Measurements from ENCODE around the gene PI4KB.

GRCh38 chr1:151254217-151255213 lies 72.7 kb downstream of the PI4KB start, which contains the start of gene PSMD4:
- TF ChIP-seq, protein P1, sequence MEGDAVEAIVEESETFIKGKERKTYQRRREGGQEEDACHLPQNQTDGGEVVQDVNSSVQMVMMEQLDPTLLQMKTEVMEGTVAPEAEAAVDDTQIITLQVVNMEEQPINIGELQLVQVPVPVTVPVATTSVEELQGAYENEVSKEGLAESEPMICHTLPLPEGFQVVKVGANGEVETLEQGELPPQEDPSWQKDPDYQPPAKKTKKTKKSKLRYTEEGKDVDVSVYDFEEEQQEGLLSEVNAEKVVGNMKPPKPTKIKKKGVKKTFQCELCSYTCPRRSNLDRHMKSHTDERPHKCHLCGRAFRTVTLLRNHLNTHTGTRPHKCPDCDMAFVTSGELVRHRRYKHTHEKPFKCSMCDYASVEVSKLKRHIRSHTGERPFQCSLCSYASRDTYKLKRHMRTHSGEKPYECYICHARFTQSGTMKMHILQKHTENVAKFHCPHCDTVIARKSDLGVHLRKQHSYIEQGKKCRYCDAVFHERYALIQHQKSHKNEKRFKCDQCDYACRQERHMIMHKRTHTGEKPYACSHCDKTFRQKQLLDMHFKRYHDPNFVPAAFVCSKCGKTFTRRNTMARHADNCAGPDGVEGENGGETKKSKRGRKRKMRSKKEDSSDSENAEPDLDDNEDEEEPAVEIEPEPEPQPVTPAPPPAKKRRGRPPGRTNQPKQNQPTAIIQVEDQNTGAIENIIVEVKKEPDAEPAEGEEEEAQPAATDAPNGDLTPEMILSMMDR (IDR thresholded peaks at IDR 0.05): no peak
- peak in 1 of 2 donors; percentile 79 for TF ChIP-seq POLR2A (IDR thresholded peaks at IDR 0.05)
